Stimulated activated CD8-positive, alpha-beta memory T cell treated with anti-CD3 and anti-CD28 coated beads, Interleukin-12 subunit alpha, Interleukin-12 subunit beta, amount 100 ng/mL, for 24 hours (primary cell): ENCODE data around the gene PDE1C.

Experiments
- DNase-seq: peaks from one replicate; pipeline ENCODE4 v3.0.0-alpha.2; 2020; ENCODE audit errors: extremely low read depth

PDE1C gene

DNA sequence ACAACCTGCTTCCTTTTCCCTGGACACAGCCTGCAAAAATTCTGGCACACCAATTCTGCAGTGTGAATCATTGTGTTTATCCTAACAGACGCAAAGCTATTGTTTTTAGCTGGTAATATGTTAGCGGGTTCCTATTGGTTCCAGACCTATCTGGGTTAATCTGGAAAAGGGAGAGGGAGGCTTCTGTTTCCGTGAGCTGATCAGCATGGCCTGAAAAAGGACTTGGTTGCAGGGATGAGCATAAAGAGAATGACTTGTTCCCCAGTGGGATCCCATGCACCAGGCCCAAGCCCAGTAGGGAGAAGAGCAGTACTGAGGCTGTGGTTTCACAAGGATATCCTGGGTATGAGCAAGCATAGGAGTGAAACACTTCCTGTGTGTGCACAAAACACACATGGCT, 78.4 kb downstream of the PDE1C start:
- no peak for DNase-seq

DNA sequence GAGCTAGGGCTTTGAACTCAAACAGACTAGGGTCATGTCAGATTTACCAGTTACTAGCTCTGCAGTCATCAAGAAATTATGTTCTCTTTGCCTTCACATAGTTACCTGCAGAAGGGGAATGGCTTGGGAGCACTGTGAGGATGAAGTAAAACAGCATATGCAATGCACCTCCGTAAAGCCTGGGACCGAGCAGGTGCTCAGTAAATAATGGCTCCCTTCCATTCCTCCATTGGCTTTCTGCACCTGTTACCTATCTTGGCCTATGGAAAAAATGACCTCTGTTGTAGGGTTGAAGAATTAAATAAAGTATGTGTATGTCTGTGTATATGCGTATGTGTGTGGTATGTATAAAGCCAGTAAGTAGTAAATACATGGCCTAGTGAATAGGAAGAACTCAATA, 78.8 kb downstream of the PDE1C start:
- DNase-seq: no peak

DNA sequence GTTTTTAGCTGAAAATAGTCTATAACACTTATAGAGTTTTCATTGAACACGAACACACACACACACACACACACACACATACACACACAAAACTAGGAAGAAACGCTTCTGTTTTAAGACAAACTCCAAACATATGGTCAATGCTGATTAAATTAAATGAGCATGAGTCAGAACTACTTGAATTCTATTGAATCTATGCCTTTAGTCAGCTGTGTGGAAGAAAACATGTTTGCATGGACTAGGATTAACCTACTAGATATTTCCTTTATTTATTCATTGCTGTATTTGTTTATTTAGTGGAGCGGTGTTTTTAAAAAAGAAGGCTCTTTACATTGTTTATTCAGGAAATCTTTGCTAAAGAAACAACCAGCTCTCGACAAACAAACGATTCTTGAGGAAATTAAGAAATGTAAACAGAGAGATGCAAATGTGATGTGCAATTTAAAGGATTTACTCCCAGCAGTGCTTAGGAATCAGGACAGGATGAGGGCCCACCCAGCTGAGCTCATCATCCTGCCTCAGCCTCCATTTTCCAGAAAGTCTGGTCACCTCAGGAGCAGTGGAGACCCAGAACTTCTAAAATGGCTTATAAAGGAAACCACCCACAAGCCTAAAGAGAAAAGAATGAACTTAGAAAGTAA, 83.2 kb downstream of the PDE1C start:
- DNase-seq: no peak

DNA sequence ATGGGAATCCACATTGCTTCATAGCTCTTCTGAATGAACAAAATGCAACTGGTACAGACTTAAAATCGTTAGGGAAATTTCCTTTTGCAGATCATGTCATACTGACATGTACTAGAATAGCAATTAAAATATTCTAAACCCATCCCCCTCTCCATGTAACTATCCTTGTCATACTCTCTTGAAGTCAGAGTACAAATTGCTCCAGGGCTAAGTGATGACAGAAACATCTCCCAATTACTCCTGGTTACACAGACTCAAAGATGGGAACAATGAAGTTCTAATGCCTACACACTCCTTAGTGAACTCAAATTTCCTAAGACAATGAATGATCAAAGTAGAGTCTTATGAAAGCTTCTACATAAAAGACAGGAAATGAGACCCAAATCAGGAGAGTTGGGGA, 87.2 kb downstream of the PDE1C start:
- DNase-seq: no peak

DNA sequence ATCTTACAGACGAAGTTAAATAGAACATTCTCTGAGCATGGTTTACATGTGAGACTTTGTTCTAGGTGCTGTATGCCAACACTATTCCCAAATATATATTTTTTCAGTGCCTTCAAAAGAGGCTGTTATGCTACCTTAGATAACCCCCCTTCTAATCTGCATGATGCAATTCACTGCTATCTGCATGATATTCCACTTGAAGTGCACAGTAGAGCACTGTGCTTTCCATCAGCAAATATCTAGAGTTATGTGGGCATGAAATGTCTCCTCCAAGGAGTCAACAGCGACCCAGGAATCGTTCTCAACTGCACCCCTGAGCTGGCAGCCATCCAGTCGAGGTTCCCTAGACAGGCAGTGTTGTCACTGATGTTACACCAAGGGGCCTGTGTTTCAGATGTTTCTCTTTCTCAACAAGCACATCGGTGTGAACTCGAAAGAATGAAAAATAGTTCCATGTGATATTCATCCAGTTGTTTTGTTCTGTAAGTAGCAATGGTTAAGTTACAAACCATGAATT, 88.3 kb downstream of the PDE1C start:
- DNase-seq: no peak

DNA sequence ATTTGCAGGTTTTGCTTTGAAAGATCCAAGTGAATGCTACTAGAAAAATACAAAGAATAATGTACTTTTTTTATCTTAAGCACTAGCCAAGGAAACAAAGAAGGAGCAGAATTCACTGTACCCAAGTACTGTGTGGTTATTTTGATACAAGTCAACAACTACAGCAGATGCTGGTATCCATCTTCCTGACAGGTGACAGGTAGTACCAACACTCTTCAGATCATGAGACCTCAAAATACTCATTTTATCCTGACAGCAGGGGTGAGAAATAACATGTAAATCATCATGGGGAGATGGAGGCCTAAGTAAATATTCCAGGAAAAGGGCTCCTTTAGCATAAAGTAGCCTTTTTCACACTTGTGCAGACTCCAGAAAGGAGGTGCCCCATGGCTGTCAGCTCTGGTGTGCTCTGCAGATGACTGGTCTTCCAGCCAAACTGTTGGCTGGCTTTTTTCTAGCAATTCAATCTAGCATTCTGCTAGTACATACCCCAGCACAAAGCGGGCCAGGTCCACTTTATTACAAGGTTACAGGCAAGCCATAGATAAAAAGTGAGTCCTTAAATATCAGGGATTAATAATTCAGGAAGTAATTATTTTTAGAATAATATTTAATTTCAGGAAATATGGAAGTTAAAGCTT, 90.4 kb downstream of the PDE1C start:
- DNase-seq: no peak

DNA sequence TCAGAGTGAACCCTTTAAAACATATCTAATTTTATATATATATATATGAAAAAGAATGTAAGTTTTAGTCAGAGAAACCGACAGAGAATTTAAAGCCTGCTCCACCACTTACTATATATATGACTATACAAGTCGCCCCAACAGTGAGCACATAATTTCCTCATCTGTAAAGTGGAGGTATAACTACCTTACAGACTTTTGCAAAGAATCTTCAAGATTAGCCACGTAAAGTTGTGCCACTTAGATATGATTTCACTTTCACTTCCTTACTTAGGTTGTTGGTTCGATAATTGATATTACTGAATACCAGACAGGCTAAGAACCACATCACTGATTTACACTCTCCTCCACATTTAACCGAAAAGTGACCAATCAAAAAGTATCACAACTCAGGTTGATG, 94.7 kb downstream of the PDE1C start:
- DNase-seq: no peak

DNA sequence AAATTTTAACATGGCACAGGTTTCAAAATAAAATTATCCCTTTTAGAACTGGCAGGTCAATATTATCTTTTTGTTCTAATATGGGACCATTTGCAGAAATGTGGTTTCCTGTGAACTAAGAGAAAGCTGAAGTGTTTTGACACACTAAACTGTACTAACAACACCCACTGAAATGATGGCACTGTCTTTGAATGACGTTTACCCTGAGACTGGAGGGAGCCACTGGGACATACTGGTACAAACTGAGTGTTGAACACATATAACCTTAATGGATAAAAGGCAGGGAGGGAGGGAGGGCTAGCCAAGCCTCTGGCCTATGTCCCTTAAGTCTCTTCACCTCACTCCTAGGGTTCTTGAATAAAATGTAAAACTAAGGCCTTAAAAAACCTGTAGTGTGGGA, 95.9 kb downstream of the PDE1C start:
- DNase-seq: no peak

DNA sequence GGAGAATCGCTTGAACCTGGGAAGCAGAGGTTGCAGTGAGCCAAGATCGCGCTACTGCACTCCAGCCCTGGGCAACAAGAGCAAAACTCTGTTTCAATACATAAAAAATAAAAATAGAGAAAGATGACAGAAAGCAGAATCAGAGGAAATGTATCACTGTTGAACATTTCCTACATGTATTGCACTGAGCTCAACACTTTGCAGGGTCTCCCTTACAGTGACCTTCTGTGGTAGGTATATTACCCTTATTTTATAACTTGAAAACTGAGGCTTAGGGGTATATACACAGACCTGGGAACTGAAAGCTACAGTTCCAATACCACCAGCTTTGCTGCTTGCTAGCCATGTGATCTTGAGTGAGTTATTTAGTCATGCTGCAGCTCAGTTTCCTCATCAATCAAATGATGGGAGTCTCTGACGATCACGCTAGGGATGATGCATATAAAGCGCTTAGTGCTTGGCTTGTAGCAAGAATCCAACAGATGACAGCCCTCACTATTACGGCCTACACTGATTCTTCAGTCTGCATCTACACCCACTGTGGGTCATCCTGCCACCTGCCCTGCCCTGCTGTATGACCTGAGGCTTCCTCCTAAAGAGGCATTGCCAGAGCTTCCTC, 99.0 kb downstream of the PDE1C start:
- DNase-seq: no peak

DNA sequence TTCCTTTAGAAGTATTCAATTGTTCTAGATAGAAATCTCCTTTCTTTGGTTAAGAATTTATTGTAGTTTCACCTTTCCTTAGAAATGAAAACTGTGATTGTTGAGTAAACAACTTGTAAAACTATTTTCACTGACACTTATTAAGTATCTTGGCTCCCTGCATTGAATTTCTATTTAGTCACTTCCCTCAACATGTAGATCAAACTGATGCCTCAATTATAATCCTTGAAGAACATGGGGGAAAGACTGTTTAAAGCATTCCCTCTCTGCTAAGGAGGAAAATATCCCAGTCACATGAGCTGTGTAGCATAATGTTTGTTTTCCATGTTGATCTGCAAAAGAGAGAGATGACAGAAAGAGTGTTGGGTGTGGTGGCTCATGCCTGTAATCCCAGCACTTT, 99.7 kb downstream of the PDE1C start:
- DNase-seq: no peak

DNA sequence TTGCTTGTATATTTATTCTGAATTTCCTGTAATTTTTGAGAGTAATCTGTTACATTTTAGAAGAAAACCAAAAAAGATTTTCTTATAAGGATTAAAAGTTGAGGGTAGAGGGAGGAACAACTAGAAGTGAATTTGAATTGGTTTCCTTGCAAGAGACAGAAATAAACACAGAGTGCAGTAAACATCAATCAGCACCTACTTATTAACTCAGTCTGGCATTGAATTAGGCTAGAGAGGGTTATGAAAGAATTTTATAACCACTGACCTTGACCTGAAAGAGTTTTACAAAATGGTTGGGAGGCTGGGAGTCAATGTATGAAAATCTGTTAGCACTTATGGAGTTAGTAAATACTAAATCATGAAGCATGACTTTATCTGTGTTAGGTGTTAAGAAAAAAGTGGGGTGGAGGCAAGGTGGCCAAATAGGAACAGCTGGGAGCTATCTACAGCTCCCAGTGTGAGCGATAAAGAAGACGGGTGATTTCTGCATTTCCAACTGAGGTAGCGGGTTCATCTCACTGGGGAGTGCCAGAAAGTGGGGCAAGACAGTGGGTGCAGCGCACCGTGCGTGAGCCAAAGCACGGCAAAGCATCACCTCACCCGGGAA, 106.5 kb downstream of the PDE1C start:
- no peak for DNase-seq

DNA sequence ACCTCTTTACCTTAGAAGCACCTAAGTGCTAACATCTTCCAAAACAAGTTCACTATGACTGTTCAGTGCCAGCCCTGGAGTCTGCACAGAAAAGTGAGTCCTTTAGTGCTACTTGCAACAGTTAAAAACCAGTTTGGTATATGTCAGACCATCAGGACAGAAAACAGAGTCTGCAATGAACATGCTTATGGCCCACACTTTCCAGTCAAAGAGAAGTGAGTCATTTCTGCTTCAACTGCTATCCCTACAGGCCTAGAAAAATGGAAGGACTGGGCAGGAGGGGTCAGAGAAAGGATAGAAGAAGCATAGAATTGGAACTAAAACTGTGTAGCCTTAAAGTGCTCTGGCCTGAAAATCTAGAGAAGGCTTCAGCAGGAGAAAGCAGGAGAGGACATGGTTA, 108.0 kb downstream of the PDE1C start:
- no peak for DNase-seq

DNA sequence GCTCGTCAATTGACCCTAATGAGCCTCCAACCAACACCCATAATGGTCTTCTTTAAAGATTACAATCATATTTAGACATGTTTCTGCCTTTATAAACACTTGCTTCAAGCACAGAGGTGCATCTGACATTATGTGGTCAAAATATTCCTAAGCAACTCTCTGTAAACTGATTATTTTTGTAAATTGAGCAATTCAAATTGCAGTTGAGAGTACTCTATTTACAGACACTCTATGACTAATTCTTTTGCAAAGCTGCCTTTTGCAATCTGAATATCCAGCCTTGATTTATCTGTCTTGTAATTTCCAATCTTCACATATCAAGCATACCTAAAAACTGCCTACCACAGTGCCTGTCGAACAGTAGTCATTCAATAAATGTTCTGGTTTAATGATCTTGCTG, 112.0 kb downstream of the PDE1C start:
- no peak for DNase-seq

DNA sequence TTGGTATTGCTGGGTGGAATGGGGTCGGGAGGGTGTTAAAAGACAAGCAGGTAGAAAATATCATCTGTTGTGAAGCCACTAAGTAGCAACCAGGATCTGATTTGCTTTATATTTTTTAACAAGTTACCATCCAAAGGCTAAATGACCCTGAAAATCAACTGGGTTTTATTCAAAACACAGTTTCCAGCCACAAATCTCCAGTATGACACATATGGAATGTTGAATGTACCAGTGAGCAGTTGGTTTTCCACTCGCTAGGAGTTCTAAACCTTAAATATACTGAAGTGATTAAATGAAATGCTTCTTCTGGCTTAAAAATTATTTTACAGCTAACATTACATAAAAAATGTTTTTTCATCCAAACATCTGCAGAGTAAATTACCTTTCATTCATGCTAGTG, 112.5 kb downstream of the PDE1C start:
- DNase-seq: no peak

DNA sequence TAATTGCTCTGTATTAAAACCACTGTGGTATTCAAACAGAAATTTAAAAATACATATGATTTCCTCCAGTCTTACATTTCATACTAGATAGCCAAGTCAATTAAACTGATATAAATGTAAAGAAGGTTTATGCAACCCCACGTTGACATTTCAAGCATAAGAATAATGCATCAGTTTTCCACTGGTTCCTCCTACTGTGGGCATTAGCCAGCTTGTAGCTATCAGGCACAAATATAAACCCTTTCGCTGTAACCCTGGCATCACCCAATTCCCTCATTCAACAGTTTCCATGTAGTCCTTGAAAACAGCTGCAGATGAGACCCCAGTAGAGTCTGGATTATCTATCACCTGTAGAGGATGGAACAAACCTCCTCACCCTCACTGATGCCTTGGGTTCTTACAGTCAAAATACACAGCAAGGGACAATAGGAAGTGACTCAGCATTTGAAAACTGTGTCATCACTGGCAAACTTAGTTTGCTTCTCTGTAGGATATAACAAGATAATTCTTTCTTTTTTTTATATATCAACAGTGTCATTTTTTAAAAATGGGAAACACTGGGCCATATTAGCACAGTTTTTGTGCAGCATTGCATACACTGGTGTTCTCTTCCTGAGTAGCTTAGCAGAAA, 113.0 kb downstream of the PDE1C start:
- DNase-seq: no peak

DNA sequence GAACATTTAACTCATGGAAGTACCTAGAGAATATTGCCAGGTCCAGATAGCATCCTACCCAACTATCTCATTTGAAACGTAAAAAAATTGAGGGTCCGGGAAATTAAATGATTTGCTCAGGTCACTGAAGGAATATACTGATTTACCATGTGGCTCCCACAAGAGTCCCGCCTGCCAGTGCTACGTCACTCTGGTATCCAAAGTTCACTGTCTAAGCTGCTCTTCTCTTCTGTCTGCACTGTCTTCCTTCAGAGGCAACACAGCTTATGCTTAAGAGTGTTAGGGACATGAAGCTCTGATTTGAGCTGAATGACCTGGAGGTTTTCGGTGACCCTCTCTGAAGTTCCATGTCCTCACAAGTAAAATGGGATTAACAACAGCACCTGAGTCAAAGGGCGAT, 114.6 kb downstream of the PDE1C start:
- no peak for DNase-seq

DNA sequence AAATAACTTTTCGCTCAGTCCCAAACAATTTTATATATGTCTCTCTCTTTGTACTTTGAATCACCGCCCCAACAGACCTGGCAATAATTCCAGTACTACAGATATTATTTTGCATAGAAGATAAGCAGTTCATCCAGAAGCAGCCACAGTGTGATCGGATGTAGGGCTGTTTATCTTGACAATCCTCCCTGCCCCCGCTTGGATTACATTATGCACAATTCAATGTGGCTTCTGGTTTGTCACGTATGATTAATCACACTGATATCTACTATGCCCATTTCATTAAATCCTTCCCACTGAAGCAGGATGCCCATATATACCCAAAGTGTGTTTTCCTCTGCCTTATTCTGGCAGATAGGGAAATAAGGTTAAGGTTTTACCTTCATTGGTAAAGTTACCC, 115.2 kb downstream of the PDE1C start:
- DNase-seq: no peak

DNA sequence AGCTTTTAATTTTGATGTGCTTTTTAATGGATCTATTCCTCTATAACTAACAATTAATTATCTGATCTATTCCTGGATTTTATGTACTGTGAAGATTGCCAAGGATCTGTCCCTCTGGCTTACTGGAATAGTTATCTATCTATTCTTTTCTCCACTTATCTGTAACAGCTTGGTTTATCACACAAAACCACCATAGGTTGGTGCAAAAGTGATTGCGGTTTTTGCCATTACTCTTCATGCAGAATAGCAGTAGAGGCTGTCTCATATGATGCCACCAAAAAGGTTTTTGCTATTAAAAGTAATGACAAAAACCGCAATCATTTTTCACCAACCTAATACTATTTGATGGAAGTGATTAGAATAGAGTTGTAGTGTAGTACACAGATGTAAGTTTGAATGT, 115.7 kb downstream of the PDE1C start:
- DNase-seq: no peak

DNA sequence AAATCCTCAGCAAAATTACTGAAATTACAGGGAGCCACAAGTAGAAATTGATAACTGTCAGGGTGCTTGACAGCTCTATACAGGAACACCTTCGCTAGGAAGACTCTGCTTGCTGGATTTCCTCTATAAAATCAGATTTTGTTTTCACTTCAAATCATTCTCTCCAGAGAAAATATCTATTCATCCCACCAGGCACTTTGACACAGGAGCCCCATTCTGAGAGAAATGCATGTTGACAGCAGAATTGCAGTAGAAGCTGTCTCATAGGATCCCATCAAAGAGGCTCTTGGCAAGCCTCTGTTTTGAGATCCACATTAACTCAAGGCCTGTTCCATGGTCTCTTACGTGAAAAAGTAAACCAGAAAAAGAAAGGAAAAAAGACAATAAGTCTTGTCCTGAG, 116.8 kb downstream of the PDE1C start:
- no peak for DNase-seq

DNA sequence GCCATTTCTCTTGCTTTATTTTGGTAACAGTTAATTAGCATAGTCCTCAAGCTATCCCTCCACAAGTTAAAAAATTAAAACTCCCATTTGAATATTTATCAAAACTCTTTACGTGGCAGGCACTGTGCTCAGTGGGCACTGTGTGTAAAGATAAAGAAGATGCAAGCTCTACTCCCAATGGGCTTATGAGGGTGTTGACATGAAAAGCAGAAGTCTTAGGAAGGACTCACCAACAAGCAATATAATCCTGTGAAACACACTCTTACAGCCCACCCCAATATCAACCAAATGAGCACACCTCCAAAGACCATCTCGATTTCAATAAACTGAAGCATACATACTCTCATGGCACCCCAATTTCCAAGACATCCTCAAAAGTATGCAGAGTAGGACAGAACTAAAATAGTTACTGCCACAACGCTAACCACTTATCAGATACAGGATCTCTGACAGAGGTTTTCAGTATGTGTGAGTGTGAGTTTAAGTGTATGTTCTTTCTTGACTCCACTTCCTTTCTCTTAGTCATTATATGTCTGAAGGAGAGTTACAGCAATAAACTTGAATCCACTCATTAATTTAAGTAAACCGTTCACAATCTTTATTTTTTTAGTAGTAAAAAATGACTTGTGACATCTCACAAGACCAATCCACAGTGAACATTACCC, 120.0 kb downstream of the PDE1C start:
- no peak for DNase-seq

DNA sequence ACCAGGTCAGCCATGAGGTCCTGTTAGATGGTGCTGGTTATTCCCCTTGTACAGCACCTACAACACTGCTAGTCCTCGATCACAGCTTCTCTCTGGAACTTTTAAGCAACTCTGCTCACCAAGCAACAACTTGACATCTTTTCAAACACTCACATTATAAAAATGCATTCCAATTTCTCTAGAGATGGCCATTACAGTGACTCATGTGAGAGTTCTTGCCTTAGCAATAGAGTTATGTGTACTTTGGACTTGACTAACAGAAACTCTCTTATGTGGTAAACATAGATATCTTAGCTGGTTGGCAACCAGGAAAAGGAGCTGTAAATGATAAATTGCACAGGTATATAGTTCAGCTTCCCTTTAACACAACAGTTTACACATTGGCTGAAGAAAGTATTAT, 122.2 kb downstream of the PDE1C start:
- DNase-seq: no peak

DNA sequence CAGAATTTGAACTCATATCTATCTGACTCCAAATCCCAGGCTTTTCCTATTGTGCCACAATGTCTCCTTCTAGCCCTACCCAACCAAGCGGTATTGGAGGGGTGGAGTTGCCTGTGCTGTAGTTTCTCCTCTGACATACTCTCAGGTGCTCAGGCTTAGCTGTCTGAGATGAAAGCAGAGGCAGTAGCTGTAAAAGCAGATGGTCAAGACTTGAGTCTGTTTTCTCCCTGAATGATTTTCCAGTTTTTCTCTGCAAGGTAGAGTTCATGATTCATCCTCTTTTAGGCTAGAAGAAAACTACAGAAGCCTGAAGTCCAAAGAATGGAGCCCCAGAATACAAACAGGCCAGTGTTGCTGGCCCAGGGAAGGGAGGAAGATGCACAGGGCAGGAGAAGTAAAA, 130.0 kb downstream of the PDE1C start:
- DNase-seq: no peak
